Measurements from ENCODE around the gene RSF1.

- TF ChIP-seq POLR2A (IDR thresholded peaks at IDR 0.05) (no peak), CTCF (IDR thresholded peaks at IDR 0.05) (no peak)
Measured at GRCh38 chr11:77761491-77761890, 59.0 kb downstream of the RSF1 start.

All from Peyer's patch (tissue), 4 donors.